SK-N-SH (cell line): ENCODE data around the gene INTS3.
A peak's percentile ranks its signal among the peaks of the same experiment; 100 is the strongest.

Source experiments
- CTCF ChIP-seq: fragments of 200-600 bp; sonication (generic); IDR thresholded peaks from 2 replicates; pipeline ENCODE4 v1.6.1; 2017; ENCODE audit warnings: antibody characterized with exemption, mild to moderate bottlenecking, moderate library complexity
- EP300 ChIP-seq, 2 experiments: IDR thresholded peaks; 2 replicates each; pipeline versions ENCODE4 v1.4.0 to v1.6.1; 2012; ENCODE audit warnings: borderline replicate concordance in 1 of 2, low read depth in 1 of 2, low read length in 1 of 2
- GABPA ChIP-seq: IDR thresholded peaks from 2 replicates; pipeline ENCODE4 v1.4.0; 2012; ENCODE audit warnings: low read depth, mild to moderate bottlenecking
- POLR2AphosphoS5 ChIP-seq: IDR thresholded peaks from 2 replicates; pipeline ENCODE4 v1.6.1; 2012; ENCODE audit warnings: low read depth, low read length
- RAD21 ChIP-seq: IDR thresholded peaks from 2 replicates; pipeline ENCODE4 v1.6.1; 2012; ENCODE audit warnings: mild to moderate bottlenecking, low read length
- REST ChIP-seq: IDR thresholded peaks from 2 replicates; pipeline ENCODE4 v1.6.1; 2012; ENCODE audit warnings: mild to moderate bottlenecking, low read depth, low read length, moderate library complexity
- SMC3 ChIP-seq: IDR thresholded peaks from 2 replicates; pipeline ENCODE4 v1.6.1; 2012; ENCODE audit warnings: low read depth, low read length, improper control_type of control experiment
- TAF1 ChIP-seq: IDR thresholded peaks from 2 replicates; pipeline ENCODE4 v1.6.1; 2012; ENCODE audit warnings: low read depth, mild to moderate bottlenecking, low read length, moderate library complexity, borderline replicate concordance
- TCF12 ChIP-seq: IDR thresholded peaks from 2 replicates; pipeline ENCODE4 v1.4.0; 2012
- ZBTB33 ChIP-seq: IDR thresholded peaks from 2 replicates; pipeline ENCODE4 v1.4.0; 2012; ENCODE audit warnings: low read depth, borderline replicate concordance
- TF ChIP-seq, protein P1 (sequence below): fragments of 150-350 bp; IDR thresholded peaks from 2 replicates; pipeline ENCODE4 v1.6.1; 2016; ENCODE audit warnings: mild to moderate bottlenecking, low read depth, low read length
- TF ChIP-seq, protein P2 (sequence below): IDR thresholded peaks from 2 replicates; pipeline ENCODE4; 2012

DNA sequence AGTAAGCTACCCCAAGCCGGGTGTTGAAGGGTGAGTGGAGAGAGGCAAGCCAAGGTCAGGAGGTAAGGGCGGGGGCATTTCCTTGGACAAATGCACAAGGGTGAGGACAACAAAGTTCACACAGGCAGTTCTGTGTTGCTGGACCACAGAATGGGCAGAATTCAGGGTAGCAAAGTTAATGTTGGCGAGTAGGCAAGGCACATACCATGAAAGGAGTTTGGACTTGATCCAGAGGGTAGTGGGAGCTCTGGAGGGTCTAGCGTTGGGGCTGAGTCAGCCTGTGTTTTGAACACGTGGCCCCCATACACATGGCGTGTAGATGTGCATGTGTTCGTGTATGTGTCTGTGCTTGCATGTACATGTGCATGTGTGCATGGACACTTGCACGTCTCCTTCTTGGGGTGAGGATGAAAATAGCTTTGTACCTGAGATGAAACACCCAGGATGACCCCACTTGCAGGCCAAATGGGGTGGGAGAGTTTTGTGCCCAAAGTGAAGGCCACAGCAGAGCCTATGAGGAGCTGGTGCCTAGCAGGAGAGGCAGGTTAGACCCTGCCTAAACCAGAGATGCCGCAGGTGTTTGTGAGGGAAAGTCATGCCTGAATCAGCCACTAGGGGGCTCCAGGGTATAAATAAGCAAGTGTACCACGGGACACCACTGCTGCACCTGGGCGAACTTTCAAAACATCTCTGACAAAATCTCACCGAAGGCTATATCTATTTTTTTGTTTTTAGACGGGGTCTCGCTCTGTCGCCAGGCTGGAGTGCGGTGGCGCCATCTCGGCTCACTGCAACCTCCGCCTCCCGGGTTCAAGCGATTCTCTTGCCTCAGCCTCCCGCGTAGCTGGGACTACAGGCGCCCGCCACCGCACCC is 69.2 kb downstream of the INTS3 start:
- TF ChIP-seq SMC3 (peak; percentile 83), REST (no peak), CTCF (peak; percentile 85), RAD21 (peak; percentile 84), EP300 (IDR thresholded peaks at IDR 0.05; ENCODE audit: borderline replicate concordance in 1 of 2, low read depth in 1 of 2, low read length in 1 of 2) (no peak), TAF1 (no peak), POLR2AphosphoS5 (no peak), GABPA (no peak), ZBTB33 (no peak), TCF12 (no peak)
- TF ChIP-seq, protein P1, sequence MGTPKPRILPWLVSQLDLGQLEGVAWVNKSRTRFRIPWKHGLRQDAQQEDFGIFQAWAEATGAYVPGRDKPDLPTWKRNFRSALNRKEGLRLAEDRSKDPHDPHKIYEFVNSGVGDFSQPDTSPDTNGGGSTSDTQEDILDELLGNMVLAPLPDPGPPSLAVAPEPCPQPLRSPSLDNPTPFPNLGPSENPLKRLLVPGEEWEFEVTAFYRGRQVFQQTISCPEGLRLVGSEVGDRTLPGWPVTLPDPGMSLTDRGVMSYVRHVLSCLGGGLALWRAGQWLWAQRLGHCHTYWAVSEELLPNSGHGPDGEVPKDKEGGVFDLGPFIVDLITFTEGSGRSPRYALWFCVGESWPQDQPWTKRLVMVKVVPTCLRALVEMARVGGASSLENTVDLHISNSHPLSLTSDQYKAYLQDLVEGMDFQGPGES: no peak
- TF ChIP-seq, protein P2, sequence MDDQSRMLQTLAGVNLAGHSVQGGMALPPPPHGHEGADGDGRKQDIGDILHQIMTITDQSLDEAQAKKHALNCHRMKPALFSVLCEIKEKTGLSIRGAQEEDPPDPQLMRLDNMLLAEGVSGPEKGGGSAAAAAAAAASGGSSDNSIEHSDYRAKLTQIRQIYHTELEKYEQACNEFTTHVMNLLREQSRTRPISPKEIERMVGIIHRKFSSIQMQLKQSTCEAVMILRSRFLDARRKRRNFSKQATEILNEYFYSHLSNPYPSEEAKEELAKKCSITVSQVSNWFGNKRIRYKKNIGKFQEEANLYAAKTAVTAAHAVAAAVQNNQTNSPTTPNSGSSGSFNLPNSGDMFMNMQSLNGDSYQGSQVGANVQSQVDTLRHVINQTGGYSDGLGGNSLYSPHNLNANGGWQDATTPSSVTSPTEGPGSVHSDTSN: no peak
